ENCODE results near the gene AKAP12. TPM values are rescaled to one million over a fixed set of nuclear protein-coding genes. Genes with fewer than 3 reads are reported as not detected.

The AKAP12 gene
- total RNA-seq, 1 experiment from 2014 or later, result 0.46 TPM

DNA sequence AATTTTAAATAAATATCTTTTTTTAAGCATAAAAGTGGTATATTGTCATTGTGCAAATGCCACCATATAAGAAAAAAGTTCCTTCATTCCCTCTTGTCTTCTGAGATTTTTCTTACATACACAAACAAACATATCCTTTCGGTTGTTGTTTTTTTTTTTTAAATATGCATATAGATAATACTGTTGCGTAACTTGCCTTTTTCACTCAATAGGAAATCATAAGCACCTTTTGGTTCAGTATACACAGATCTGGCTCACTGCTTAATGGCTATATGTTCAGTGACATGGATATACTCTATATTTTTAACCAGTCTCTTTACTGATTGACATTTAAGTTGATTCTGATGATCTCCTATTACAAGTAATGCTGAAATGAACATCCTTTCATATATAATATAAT lies 40.1 kb downstream of the AKAP12 start:
- no peak for DNase-seq (ENCODE audit: low spot score)

DNA sequence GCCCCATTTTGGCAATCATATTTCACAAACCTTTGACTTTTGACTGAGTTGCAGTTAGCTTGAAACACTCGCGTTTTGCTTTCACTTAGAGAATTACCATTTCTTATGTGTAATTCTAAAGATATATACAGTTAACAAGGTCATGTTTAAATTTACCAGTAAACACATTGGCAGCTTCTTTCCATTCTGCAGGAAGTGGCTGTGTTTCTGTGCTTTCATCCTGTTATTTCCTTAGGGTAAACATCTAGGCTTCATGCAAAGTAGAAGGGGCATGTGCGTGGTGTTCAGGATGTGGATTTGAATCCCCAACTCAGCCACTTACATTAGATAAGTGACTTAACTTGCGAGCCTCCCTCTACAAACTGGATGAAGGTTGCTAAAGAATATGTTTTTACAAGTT lies 41.1 kb downstream of the AKAP12 start:
- no peak for DNase-seq (ENCODE audit: low spot score)

DNA sequence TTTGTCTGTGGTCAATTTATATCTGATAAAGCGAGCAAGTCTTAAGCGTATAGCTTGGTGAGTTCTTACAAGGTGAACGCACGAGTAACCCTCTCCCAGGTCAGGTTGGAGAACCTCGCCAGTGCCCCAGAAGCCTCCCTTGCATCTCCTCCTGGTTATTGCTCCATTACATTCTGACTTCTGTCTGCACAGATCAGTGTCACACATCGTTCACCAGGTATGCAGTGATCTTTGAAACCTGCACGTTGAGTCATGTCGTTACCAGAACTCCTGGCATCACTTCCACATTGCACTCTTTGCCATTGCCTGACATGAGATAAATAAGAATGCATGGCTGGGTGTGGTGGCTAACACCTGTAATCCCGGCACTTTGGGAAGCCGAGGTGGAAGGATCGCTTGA lies 44.2 kb downstream of the AKAP12 start:
- DNase-seq (ENCODE audit: low spot score), result no peak

DNA sequence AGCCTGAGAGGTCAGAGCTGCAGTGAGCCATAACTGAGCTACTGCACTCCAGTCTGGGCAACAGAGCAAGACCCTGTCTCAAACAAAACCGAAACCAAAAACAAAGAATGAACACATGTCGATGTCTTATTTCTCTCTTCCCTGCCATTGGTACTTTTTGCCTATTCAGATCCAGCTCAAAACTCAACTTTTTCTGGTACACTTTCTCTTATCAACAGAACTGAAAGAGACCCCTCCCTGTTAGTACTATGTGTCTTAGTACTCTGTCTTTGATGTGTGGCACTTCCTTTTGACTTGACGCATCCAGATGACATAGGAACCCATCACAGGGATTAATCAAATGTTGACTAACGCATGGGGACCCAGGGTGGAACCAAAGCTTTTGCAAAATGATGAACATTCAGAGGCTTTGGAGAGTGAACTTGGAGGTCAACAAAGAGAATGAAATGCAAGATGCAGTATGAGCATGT lies 44.8 kb downstream of the AKAP12 start:
- DNase-seq (ENCODE audit: low spot score), result no peak

DNA sequence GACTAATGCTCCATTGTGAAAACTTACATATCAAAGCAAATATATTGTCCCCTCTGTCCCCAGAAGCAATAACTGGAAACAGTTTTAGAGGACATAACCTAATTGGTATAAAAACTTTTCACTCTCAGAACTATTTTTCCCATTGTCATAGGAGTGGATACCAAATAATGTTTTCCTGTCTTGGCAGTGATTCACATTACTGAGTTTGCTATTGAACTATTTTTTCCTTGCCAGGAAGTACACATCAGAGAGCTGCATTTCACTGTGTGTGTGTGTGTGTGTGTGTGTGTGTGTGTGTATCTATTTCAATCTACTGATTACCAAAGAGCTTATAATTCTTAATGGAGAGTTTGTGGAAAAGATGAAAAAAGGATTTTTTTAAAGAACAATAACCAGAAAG lies 45.4 kb downstream of the AKAP12 start:
- DNase-seq (ENCODE audit: low spot score), result no peak

DNA sequence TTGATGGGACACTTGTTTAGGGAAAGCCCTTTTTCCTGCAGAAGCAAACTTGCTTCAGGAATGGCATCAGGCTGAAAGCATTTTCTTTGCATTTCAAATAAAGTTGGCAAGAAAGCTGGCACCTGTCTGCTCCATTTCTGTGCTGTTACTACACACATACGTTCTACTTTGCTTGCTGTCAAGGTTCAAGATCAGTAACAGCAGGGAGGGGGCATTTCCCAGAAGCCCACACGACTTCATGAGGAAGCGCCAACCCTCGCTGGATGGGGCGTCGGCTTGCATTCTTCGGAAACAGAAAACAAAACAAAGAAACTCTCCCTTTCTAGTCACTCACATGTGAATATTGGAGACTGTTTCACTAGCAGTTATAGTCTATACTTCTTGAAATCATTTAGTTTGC lies 46.4 kb downstream of the AKAP12 start:
- no peak for DNase-seq (ENCODE audit: low spot score)

DNA sequence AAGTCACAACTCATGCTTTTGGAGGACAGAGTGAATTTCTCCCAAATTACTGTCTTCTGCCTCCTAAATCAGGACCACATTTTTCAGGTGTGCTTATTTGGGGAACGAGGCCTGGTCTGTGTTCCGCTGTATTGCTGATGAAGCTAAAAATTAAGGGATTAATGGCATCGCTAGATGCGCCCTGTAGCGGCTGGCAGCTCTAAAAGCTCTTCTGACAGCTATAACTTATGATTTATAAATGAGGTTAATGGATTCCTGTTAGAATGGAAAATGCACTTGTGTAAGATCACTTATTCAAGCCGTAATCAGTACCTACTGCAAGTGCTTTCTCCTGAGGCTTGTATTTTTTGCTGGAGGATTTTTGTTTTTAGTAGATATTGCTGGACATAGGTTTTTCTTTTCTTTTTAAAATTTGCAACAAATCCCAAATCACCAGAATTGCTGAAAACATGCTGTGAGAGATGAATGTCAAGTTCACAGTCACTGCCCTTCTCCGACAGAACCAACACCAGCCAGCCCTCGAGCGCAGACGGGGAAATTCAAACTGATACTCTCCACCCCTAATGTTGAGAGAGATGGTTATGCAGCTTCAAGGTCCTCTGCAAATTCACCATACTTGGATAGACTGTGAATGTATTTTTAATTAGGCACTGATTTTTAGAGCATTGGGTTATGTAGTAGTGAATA lies 49.1 kb downstream of the AKAP12 start:
- no peak for DNase-seq (ENCODE audit: low spot score)

DNA sequence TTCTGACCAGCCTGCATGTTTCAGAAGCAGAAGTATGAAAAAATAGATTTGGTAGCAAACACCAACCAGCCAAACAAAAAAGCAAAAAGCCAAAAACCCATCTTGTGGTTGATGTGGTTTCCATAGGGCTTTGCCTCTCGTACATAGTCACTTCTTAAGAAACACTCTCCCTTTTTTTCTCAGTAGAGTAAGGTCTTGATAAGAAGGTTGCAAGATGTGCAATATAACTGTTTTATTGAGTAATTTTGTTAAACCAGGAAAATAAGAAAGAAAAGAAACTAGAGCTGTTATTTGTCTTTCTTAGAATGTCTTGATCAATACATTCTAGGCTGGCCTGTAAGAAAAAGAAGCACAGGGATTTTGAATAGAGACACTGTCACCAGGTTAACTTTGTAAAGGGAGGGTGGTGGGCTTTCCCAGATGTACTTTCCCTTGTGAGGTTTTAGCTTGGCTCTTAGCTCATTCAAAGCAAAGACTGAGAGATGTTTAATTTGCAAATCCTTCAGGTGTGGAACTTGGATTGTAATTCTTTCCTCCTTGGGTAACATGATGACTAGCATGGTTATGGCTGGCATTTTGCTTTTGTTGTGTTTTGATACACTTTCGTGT lies 49.7 kb downstream of the AKAP12 start:
- DNase-seq (ENCODE audit: low spot score), result no peak

DNA sequence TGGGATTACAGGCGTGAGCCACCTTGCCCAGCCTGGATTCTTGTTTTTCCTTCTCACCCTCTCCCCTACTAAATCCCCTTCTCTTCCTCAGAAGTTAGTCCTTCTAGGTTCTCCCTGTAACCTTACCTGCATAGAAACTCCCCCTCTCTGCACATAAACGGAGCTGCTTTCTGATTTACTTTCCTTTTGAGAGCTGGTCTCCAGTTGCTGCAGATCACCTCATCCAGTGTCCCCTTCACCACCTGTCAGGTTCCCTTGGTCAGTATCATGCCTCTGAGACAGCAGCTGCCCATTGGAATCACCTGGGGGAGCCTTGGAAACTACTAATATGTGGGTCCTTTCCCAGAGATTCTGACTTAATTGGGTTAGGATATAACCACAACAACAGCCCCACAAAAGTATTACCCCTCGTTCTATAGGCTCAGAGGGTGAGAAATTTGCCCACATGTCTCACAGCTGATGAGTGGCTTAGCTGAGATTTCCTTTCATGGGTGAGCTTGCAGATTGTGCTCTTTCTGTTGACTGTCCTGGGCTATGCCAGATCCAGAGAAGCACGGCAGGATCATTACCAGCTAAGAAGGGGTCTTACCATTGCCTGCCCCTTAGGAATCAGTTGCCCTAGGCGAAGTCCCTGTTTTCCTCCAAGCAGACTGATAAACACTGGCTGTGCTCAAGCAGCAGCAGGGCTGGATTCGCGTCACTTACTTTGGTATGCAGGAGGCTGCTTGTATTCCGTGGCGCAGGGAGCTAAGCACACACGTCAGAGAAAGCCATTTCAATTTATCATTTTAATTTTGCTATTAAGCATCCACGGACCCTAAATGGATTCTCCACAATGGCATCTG lies 51.3 kb downstream of the AKAP12 start:
- no peak for DNase-seq (ENCODE audit: low spot score)

DNA sequence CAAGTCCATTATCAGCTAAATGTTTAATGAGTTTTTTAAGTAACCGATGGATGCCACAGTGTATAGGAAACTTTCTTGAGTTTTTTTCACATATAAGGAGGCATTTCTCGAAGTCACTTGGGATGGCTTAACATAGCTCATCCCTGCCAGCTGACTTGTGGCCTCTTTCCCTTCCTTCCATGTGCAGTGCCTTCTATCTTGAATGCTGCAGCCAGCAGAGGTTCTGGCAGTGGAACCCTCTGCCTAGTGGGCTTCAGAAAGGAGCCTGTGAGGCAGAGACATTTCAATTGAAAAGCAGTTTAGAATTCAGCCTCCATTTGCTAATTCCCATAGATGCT lies 51.9 kb downstream of the AKAP12 start:
- DNase-seq (ENCODE audit: low spot score), result no peak

DNA sequence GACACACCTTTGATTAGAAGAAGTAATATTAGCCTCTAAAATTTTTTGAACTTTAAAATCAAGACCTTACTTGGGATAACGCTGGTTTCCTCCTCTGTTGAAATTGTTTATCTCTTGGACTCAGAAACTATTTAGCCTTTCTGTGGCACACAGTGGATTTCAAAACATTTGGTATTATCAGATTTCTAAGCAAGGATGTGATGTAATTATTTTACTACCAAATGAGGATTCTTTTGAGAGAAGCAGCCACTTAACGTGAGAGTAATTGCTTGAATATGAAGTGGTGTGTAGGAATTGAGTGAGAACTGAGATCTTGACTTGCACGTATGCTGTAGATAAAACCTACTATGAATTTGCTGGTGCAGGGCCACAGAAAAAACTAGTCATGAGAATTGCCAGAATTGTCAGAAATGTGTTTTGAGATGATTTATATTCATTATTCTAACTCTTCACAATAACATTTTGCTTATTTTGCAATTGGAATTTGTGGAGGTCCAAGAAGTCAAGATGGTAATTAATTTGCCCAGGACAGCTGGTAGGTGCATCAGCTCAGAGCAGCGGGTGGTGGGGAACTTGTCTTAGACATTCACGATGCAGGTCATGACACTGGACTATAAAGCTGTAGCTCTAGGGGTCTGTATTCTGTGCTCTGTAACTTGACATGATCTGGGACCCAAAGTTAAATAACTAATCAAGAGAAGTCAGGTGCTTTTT lies 53.4 kb downstream of the AKAP12 start:
- DNase-seq (ENCODE audit: low spot score), result no peak

DNA sequence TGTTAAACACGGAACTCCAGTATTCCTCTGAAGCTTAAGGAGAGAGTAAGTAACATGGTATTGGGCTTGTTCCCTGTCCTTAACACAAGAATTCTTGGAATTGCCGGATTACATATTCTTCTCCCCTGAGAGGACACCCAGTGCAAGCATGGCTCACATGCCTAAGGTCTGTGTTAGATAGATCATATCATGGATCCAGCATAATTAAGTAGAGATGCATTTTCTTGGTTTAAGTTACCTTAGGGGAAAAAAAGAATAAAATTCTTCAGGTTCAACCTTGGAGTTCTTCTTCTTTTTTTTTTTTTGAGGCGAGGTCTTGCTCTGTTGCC lies 53.9 kb downstream of the AKAP12 start:
- DNase-seq (ENCODE audit: low spot score), result no peak

DNA sequence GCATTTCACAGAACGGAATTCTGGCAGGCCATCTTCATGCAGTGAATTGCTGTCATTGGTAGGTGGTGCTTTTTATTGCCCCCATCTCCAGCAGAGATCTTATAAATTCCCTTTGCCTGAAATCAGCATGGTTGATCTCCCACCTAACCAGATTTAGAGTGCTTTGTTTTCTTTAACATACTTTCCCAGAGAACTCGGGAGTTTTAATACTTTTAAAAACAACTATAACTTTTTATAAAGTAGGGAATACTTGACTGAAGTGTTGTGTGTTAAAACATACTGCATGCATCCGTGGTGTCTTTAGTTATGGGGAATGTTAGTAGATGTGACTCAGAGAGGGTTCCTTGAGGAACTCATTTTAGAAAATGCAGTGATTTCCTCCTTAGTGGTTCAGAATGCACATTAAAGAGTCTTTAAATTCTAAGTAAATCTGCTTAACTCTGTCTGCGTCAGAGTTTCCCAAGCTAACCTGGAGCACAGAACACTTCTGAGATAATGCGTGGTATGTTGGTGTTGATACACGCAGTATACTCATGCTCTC lies 54.9 kb downstream of the AKAP12 start:
- no peak for DNase-seq (ENCODE audit: low spot score)

DNA sequence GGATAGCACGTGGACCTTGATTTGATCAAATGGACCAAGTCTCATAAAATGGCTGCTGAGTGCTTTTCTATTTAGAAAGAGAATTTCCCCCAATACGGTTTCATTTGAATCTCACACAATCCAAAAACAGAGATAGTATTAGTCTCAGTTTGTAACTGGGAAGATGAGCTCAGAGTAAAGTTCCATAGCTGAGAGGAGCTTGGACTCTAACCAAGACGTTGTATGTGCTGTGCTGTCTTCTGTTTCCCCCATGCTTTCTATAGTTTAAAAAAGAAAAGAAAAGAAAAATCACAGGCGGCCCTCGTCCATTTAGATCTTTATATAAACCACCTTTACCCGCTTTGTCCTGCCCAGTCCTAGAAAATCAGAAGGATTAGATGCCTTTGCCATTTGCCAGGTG lies 58.1 kb downstream of the AKAP12 start:
- DNase-seq (ENCODE audit: low spot score), result no peak

DNA sequence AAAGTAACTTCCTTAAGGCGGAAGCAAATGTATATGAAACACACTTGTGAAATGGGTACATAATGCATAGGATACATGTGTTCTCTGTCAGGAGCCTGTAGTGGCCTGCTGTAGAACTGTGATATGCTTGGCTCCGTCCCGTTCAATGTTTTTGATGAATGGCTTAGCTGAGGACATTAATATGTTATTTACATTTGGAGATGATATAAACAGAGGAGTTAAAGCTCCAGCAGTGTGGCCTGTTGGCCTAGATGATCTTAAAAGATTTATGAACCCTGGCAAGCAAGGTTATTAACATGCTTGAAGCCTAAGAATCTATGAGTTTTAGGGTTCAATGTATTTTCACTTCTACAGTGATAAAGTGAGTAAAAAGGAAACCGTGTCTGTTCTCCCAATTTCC lies 59.2 kb downstream of the AKAP12 start:
- no peak for DNase-seq (ENCODE audit: low spot score)

DNA sequence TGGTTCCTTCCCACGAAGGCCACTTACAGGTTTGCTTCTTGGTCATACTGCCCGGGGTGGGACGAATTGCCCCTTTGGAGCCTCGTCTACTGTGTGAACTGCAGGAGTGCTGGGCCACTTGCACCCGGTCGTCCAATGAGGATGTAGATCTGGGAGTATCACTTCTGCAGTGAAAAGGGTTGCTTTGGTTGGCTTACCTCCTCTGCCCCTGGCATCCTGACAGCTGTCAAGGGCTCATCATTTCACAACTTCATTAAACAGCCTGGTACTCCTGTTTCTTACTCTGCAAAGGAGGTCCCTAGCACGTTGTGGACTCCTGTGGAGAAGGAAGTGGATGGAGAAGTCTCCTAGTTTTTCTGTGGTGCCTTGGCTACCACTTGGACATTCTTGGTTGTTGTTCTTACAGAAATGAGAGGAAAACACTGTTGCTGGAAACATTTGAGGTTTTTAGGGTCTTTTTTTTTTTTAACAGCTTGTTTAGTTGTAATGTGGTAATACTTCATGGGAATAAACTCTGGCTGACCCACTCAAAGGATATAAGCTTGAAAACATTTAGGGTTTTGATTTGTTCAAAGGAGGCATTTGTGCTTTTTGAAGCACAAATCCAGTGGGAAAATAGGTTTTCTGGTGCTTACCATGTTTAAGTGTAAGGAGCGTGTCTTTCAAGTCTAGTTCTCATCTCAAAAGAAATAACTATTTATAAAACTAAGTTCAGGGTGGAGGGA lies 60.7 kb downstream of the AKAP12 start:
- no peak for DNase-seq (ENCODE audit: low spot score)

DNA sequence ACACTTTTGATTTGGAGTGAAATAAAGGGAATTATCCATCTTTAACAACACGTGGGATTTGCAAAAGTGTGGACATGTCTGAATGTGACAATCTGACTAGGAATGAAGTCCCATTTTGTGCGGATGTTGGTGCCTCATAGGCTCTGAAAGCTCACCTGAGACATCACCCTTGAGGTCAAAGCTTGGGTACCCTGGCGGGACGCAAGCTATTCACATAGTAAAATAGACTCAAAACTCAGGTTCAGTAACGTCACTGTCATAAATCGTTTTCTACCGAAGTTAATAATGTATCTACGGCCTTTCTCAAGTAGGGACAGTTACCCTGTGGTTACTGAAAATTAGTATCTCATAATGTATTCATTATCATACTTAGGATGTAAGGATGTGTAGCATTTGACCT lies 61.8 kb downstream of the AKAP12 start:
- DNase-seq (ENCODE audit: low spot score), result no peak

DNA sequence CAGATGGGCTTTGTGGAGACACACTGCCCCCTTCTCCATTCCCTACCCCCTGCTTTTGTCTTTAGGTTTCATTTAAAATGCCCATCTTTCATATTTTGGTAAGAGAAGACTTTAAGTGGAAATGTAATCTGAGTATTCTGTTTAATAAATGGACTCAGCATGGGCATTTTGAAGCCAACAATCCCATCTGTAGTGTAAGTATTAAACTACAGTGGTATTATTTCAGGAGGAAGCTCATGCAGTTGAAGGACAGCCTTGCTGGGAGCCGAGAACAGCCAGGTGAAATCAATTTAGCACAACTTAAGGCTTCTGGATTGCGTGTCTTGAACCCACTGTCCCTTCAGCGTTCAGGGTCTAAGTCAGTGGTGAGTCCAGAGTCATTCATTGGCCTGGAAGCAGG lies 63.5 kb downstream of the AKAP12 start:
- no peak for DNase-seq (ENCODE audit: low spot score)

DNA sequence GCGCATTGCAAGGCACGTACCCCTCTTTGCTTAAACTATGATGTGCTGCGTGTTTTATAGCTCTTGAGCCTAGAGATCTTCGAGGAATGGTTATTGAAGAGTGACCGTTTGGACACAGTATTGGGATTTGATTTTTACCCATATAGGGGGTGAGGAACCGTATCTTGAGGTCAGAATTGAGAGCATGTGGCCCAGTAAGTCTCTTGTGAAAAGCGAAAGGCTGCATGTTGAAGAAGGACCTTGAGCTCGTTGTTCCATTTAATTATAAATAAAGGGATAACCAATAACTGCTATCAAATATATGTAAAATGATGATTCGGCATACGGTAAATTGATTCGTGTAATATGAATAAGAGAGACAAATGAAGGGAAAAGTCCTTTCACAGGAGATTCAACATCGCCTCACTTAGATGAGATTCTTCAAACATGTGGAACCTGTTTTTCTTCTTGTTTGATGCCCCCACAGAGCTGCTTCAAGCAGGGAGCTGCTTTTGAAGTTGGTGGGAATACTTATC lies 66.6 kb downstream of the AKAP12 start:
- DNase-seq (ENCODE audit: low spot score), result no peak

DNA sequence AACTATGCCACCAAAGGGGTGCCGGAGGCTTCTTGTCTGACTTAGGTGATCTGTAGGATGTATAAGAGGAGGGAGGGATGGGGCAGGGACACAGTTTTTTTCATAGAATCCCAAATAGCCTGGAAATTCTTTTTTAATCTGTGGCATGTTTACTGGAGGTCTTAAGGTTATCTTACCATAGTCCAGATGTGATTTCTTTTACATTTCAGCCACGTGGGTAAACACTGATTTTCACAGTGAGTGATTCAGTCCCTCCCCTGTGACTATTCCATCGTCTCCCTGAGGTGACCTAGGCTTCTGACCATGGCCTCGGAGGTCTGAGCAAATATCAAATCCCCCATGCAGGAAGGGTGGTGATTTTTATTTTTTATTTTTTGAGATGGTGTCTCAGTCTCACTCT lies 67.7 kb downstream of the AKAP12 start:
- DNase-seq (ENCODE audit: low spot score), result no peak

DNA sequence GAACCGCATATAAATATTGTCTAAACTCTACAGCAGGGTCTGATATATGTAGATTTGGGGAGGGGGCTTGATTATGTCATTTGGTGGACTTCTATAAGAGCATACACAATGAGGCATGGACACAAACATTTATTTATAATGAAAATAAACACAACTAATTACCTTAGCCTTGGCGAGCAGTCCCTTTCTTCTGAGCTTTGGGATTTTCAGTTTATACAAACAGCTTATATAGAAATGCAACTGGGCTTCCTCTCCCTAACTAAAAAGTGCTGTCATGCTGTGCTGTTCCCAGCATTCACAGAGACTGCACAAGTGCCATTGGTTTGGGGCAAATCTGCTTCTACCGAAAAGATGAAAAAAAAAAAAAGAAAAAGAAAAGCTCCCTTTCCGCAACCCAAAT lies 69.9 kb downstream of the AKAP12 start:
- no peak for DNase-seq (ENCODE audit: low spot score)

All from HT-29 (cell line).